ENCODE measurements around the gene FBLN1. TPM values are rescaled to one million over a fixed set of nuclear protein-coding genes. Genes with fewer than 3 reads are reported as not detected.
"Not testable (repeated sequence)": the region's sequence is repeated elsewhere in the genome, so short reads cannot be mapped to it uniquely, and the experiment has no call there.

FBLN1 gene
- total RNA-seq, 1 experiment from 2014 or later = 28.6 TPM

DNA sequence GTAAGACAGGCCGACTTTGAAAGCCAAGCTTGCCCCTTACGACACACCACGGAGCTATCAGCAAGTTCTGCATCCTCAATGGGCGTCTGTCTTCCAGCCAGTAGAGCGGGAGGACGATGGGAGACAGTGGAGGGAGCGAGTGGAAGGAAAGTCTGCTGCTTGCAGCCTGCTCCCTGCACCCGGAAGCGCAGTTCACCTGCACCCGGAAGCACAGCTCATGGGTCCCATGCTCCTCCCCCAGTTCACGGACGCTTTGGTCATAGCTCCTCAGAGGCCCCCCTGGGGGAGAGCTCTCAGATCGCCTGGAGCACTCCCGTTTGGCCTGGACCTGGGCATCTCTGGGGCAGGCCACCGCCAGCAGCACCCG lies 51.3 kb downstream of the FBLN1 start:
- peaks cover 24% of the 10 kb centered on the region for H3K4me1 Mint-ChIP-seq (ENCODE audit: low read depth, unreplicated experiment)
- DNase-seq = peak; percentile 66
- H3K4me3 Mint-ChIP-seq (ENCODE audit: low read depth, unreplicated experiment) = peak overlapping the region; percentile 65
- H3K9me3 Mint-ChIP-seq (ENCODE audit: low read depth, unreplicated experiment) = peaks cover 3% of the 10 kb centered on the region
- no peaks in the 10 kb centered on the region for H3K27me3 Mint-ChIP-seq (ENCODE audit: unreplicated experiment)
- CTCF ChIA-PET = interaction anchor here (0.6 to 1.2 kb wide), 4 partner anchors 9 to 113 kb away, joined by 3 to 6 read pairs (median 4); no protein-coding TSS in a partner anchor
- no TSS peak for BruUV-seq (replicated peaks)
- intact Hi-C loops (cut with micrococcal nuclease; ENCODE audit: unreplicated experiment) = loop anchor here (5.0 kb wide), 1 partner anchor 287 kb away; no protein-coding TSS in a partner anchor
- peaks cover 5% of the 10 kb centered on the region for H3K36me3 Mint-ChIP-seq (ENCODE audit: insufficient read depth, unreplicated experiment)
- TF ChIP-seq, protein P1, sequence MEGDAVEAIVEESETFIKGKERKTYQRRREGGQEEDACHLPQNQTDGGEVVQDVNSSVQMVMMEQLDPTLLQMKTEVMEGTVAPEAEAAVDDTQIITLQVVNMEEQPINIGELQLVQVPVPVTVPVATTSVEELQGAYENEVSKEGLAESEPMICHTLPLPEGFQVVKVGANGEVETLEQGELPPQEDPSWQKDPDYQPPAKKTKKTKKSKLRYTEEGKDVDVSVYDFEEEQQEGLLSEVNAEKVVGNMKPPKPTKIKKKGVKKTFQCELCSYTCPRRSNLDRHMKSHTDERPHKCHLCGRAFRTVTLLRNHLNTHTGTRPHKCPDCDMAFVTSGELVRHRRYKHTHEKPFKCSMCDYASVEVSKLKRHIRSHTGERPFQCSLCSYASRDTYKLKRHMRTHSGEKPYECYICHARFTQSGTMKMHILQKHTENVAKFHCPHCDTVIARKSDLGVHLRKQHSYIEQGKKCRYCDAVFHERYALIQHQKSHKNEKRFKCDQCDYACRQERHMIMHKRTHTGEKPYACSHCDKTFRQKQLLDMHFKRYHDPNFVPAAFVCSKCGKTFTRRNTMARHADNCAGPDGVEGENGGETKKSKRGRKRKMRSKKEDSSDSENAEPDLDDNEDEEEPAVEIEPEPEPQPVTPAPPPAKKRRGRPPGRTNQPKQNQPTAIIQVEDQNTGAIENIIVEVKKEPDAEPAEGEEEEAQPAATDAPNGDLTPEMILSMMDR (IDR thresholded peaks at IDR 0.05; ENCODE audit: unreplicated experiment) = no peak
- peak overlapping the region; percentile 41 for H3K27ac Mint-ChIP-seq (ENCODE audit: unreplicated experiment)

DNA sequence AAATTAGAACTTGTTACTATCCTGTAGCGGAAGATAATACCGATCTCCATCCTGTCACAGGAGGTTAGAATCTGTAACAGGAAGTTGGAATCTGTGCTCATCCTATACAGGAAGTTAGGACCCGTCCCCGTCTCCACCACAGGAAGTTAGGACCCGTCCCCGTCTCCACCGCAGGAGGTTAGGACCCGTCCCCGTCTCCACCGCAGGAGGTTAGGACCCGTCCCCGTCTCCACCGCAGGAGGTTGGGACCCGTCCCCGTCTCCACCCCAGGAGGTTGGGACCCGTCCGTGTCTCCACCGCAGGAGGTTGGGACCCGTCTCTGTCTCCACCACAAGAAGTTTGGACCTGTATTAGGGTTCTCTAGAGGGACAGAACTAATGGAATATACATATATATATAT lies 52.2 kb downstream of the FBLN1 start:
- no peaks in the 10 kb centered on the region for H3K27me3 Mint-ChIP-seq (ENCODE audit: unreplicated experiment)
- CTCF ChIA-PET = interaction anchor here (1.2 kb wide), 1 partner anchor 114 kb away, joined by 6 read pairs; no protein-coding TSS in a partner anchor
- H3K36me3 Mint-ChIP-seq (ENCODE audit: insufficient read depth, unreplicated experiment) = peaks cover 5% of the 10 kb centered on the region
- TF ChIP-seq, protein P1 (IDR thresholded peaks at IDR 0.05; ENCODE audit: unreplicated experiment) = no peak
- H3K4me1 Mint-ChIP-seq (ENCODE audit: low read depth, unreplicated experiment) = peaks cover 15% of the 10 kb centered on the region
- H3K4me3 Mint-ChIP-seq (ENCODE audit: low read depth, unreplicated experiment) = no peak overlapping the region
- no TSS peak for BruUV-seq (replicated peaks)
- H3K9me3 Mint-ChIP-seq (ENCODE audit: low read depth, unreplicated experiment) = peaks cover 3% of the 10 kb centered on the region
- DNase-seq = no peak
- intact Hi-C loops (cut with micrococcal nuclease; ENCODE audit: unreplicated experiment) = loop anchor here (5.0 kb wide), 1 partner anchor 288 kb away; no protein-coding TSS in a partner anchor
- H3K27ac Mint-ChIP-seq (ENCODE audit: unreplicated experiment) = no peak overlapping the region

DNA sequence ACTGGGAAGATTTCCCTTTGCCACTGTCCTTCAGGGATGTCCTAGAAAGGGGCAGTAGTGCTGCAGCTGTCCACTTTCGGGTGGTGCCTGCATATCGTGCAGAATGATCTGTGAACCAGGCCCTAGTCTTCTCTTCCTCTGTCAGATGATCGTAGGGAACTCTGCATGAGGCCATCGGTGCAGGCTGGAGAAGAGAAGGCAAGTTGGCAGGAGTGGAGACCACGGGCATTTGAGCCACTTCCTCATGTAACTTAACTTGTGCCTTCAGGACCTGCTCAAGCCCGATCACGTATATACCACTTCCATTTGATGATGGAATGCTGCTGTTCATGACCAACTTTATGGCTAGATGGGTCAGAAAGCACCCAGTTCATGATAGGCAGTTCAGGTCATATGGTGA lies 55.2 kb downstream of the FBLN1 start:
- H3K4me3 Mint-ChIP-seq (ENCODE audit: low read depth, unreplicated experiment); H3K27ac Mint-ChIP-seq (ENCODE audit: unreplicated experiment); H3K27me3 Mint-ChIP-seq (ENCODE audit: unreplicated experiment); H3K9me3 Mint-ChIP-seq (ENCODE audit: low read depth, unreplicated experiment); intact Hi-C loops (cut with micrococcal nuclease; ENCODE audit: unreplicated experiment); DNase-seq; BruUV-seq (replicated peaks); H3K36me3 Mint-ChIP-seq (ENCODE audit: insufficient read depth, unreplicated experiment); CTCF ChIA-PET: not testable (repeated sequence)
- peaks cover 14% of the 10 kb centered on the region for H3K4me1 Mint-ChIP-seq (ENCODE audit: low read depth, unreplicated experiment)

DNA sequence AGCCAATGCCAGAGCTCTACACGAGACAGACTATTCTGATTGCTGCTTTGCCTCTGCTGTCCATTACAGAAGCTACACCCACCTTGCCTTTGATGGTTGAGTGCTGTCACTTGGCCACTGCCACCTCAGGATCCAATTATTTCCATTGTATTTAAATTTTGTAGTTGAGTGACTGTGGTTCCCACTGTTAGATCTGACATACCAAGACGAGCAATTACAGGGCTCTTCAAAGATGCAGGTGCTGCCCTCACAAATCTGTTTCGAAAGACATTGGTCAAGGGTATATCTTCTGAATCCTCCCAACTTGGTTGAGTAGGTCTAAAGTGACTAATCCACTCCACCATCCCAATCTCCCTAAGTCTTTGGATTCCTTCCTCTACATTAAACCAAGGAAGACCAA lies 57.4 kb downstream of the FBLN1 start:
- H3K4me3 Mint-ChIP-seq (ENCODE audit: low read depth, unreplicated experiment); H3K27ac Mint-ChIP-seq (ENCODE audit: unreplicated experiment); BruUV-seq (replicated peaks); H3K27me3 Mint-ChIP-seq (ENCODE audit: unreplicated experiment); intact Hi-C loops (cut with micrococcal nuclease; ENCODE audit: unreplicated experiment); H3K9me3 Mint-ChIP-seq (ENCODE audit: low read depth, unreplicated experiment); DNase-seq; H3K36me3 Mint-ChIP-seq (ENCODE audit: insufficient read depth, unreplicated experiment); CTCF ChIA-PET; H3K4me1 Mint-ChIP-seq (ENCODE audit: low read depth, unreplicated experiment): not testable (repeated sequence)

DNA sequence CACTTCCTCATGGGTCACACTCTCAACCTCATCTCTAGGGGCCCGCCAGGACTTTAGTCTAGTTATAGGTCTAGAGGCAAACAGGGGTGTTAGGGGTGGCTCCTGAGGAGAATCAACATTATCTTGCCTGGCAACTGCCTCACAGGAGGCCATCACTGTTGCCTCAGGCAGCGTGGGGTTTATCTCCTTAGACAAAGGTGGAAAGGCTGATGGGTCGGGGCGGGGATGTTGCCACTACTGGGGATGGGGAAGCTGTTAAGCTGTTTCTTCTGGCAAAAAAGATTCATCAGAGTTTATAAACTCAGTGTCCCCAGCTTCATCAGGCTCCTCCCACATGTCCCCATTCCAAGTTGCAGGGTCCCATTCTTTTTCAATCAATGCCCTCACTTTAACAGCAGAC lies 58.1 kb downstream of the FBLN1 start:
- intact Hi-C loops (cut with micrococcal nuclease; ENCODE audit: unreplicated experiment); DNase-seq; BruUV-seq (replicated peaks); H3K27ac Mint-ChIP-seq (ENCODE audit: unreplicated experiment); CTCF ChIA-PET; H3K36me3 Mint-ChIP-seq (ENCODE audit: insufficient read depth, unreplicated experiment); H3K9me3 Mint-ChIP-seq (ENCODE audit: low read depth, unreplicated experiment); H3K4me3 Mint-ChIP-seq (ENCODE audit: low read depth, unreplicated experiment); H3K4me1 Mint-ChIP-seq (ENCODE audit: low read depth, unreplicated experiment): not testable (repeated sequence)
- peaks cover 10% of the 10 kb centered on the region for H3K27me3 Mint-ChIP-seq (ENCODE audit: unreplicated experiment)

DNA sequence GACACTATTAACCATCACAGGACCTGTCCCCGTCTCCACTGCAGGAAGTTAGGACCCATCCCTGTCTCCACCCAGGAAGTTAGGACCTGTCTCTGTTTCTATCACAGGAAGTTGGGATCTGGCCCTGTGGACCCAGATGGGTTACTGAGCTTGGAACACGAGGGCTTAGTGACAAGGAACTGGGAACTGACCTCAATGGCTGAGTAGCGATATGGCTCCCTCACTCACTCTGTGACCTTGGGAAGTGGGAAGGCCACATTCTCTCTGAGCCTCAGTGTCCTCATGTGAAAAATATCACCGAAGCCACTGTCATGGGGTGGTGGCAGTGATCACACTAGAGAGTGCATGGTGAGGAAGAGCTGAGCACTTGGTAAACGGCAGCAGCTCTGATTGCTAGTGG lies 59.4 kb downstream of the FBLN1 start:
- TF ChIP-seq, protein P1 (IDR thresholded peaks at IDR 0.05; ENCODE audit: unreplicated experiment) = no peak
- peaks cover 17% of the 10 kb centered on the region for H3K27me3 Mint-ChIP-seq (ENCODE audit: unreplicated experiment)
- BruUV-seq (replicated peaks) = no TSS peak
- no peak for DNase-seq
- intact Hi-C loops (cut with micrococcal nuclease; ENCODE audit: unreplicated experiment) = no loop called here
- CTCF ChIA-PET = interaction anchor here (0.6 to 1.4 kb wide), 2 partner anchors 8 to 15 kb away, joined by 3 to 5 read pairs; no protein-coding TSS in a partner anchor
- peaks cover 7% of the 10 kb centered on the region for H3K9me3 Mint-ChIP-seq (ENCODE audit: low read depth, unreplicated experiment)
- no peaks in the 10 kb centered on the region for H3K4me1 Mint-ChIP-seq (ENCODE audit: low read depth, unreplicated experiment)
- H3K4me3 Mint-ChIP-seq (ENCODE audit: low read depth, unreplicated experiment) = no peak overlapping the region
- H3K27ac Mint-ChIP-seq (ENCODE audit: unreplicated experiment) = no peak overlapping the region
- H3K36me3 Mint-ChIP-seq (ENCODE audit: insufficient read depth, unreplicated experiment) = no peaks in the 10 kb centered on the region
